GM06990 (cell line): Measurements from ENCODE around the gene ADAMTSL5.

Experiments
- DNase-seq: peaks from one replicate; pipeline ENCODE4 v3.0.0-alpha.2; 2011; ENCODE audit not compliant: insufficient read length; ENCODE audit errors: extremely low read depth
- H3K27me3 ChIP-seq: replicated peaks from 2 replicates; pipeline ENCODE4 v1.6.0; 2011; ENCODE audit warnings: low read length; ENCODE audit not compliant: control insufficient read depth, insufficient read depth
- H3K36me3 ChIP-seq: 2 replicates; pipeline ENCODE4 v1.5.1; 2011; ENCODE audit warnings: low read length; ENCODE audit not compliant: control insufficient read depth, insufficient read depth
- H3K4me3 ChIP-seq: replicated peaks from 2 replicates; pipeline ENCODE4 v1.5.1; 2011; ENCODE audit warnings: low read depth, mild to moderate bottlenecking, control low read depth, low read length
- TF ChIP-seq, protein P1 (sequence below): IDR thresholded peaks from 2 replicates; pipeline ENCODE4 v1.5.1; 2011; ENCODE audit warnings: low read length, control low read depth, mild to moderate bottlenecking, inconsistent platforms; ENCODE audit not compliant: insufficient read depth, poor library complexity, severe bottlenecking

ADAMTSL5 gene

DNA sequence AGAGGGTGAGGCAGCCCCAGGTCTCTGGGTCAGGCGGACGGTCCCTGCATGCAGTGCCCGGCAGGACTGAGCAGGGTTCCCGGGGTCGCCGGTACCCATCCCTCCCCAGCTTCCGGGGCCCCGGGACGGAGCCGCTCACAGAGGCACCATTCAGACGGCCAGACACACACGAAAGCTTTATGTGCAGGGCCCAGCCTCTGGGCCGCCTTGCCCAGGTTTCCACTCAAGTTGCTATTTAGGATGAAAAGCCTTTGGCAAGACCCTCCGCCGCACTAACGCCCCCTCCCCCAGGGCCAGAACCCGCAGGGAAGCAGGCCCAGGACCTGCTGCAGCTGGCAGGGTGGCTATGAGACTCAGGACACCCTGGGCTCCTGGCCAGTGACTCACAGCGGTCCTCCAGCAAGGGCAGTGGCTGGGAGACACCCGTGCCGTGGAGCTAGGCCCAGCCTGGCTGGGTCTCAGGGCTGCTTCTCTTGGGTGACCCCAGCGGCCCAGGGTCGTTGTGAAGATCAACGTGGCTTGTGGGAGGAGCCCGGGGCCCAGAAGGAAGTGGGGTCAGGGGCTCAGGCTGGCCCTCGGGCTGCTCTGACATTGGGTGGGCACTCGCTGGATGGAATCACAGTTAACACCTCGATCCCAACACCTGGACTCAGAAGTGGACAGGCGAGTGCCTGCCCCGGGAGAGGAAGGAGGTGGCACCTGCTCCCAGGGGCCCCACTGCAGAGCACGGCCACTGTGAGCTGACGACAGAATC is 38.6 kb downstream of the ADAMTSL5 start:
- no peaks in the 10 kb centered on the region; the same call in 1 of the 2 replicates for H3K27me3 ChIP-seq
- TF ChIP-seq, protein P1, sequence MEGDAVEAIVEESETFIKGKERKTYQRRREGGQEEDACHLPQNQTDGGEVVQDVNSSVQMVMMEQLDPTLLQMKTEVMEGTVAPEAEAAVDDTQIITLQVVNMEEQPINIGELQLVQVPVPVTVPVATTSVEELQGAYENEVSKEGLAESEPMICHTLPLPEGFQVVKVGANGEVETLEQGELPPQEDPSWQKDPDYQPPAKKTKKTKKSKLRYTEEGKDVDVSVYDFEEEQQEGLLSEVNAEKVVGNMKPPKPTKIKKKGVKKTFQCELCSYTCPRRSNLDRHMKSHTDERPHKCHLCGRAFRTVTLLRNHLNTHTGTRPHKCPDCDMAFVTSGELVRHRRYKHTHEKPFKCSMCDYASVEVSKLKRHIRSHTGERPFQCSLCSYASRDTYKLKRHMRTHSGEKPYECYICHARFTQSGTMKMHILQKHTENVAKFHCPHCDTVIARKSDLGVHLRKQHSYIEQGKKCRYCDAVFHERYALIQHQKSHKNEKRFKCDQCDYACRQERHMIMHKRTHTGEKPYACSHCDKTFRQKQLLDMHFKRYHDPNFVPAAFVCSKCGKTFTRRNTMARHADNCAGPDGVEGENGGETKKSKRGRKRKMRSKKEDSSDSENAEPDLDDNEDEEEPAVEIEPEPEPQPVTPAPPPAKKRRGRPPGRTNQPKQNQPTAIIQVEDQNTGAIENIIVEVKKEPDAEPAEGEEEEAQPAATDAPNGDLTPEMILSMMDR: no peak
- no peak for DNase-seq
- H3K36me3 ChIP-seq: peaks cover 9% of the 10 kb centered on the region
- no peak overlapping the region for H3K4me3 ChIP-seq

DNA sequence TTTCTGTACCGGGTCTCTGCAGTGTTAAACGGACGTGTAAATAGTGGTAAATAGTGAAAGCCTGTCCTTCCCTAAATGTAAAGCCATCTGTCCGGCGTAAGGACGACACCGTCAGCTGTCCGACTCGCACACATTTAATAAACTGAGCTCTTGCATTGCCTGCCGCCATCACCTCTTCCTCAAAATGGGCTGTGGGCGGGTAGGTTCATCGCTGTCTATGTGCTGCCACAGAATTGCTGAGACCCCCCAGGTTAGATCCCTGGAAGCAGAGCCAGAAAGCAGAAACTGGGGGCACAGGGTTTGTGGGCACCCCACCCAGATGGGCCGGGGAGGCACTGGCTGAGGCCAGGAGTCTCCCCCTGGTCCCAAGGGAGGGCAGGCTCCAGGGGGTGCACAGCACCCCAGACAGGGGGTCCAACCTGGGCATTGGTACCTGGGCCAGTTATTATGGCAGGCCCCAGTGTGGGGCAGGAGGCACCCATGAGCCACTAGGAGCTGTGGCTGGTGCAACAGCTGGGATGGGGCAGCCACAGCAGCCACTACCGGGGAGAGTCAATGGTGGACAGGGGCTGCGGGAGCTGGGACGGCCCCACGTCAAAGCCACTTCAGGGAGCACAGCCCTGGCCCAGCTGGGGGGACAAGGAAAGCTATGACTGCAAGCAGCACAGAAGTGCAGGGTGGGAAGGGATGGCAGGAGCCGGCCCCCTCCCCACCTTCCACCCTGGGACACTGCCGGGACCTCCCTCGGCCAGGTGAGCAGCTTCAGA is 39.6 kb downstream of the ADAMTSL5 start:
- Histone ChIP-seq H3K4me3 (no peak overlapping the region), H3K27me3 (no peaks in the 10 kb centered on the region; the same call in 1 of the 2 replicates), H3K36me3 (peaks cover 9% of the 10 kb centered on the region)
- TF ChIP-seq, protein P1: no peak
- no peak for DNase-seq

DNA sequence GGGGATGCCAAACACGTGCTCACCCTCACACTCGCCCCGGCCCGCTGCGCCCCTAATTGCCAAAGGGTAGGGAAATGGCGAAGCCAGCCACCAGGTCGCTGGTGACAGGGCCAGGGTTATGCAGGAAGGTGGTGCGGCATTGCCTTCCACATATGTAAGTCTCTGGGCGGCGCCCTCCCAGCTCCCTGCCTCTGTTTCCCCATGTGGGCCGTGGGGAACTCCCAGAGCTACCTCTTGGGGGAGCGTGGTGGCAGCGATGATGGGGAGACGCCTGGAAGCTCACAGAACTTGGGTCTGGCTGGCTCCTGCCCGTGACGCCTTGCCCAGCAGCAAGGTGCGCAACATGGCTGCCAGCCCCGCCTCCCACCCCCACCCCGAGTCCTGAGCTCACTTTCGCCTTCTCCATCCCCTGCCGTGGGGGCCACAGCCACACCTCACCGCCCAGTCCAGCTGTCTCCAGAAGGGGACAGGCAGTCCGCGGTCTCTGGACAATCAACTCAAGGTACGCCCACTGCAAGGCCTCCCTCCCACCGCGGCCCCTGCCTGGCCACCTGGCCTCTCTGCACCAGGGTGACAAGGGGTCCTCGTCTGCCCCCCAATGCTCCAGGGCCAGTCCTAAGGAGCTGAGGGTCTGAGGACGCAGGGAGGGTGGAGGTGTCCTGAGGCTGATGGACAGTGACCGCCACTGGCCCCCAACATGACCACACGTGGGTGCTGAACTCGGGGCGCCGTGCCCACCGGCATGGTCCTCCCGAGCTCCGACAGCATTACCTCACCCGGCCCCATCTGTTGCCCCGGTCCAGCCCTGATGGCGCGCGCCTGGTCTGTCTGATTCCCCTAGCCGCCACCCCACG is 40.4 kb downstream of the ADAMTSL5 start:
- no peaks in the 10 kb centered on the region; the same call in 1 of the 2 replicates for H3K27me3 ChIP-seq
- no peak overlapping the region for H3K4me3 ChIP-seq
- peak; percentile 15 for DNase-seq

DNA sequence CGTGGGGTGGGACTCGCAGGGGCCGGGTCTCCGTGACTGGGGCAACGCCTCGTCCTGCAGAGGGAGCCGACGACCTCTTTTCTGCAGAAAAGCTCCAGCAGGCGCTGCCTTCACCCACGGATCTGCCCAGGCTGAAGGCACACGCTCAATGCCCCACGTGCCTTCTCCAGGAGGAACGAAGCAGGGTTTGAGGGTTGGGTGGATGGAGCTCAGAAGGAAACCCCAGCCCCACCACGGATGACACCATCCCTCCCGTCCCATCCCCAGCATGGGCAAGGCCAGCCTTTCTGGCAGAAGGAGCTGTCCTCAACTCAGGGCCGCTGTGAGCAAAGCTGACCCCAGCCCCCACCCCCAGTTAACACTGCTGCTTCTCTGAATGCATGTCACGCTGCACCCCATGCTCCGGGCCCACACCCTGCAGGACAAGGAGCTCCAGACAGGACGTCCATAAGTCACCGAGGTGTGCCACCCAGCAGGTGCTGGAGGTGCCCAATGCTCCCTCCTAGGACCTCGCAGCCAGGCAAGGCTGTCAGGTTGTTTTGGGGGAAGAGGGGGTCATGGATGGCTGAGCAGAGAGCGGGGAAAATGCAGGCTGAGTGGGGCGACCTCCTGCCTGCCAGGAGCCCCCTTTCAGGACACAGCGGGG is 41.2 kb downstream of the ADAMTSL5 start:
- Histone ChIP-seq H3K4me3 (no peak overlapping the region), H3K27me3 (no peaks in the 10 kb centered on the region; the same call in 1 of the 2 replicates), H3K36me3 (peaks cover 9% of the 10 kb centered on the region)
- TF ChIP-seq, protein P1: peak; percentile 18
- peak; percentile 20 for DNase-seq

More for the DNA sequence above, 40.4 kb downstream of the ADAMTSL5 start:
- TF ChIP-seq, protein P1: no peak
- H3K36me3 ChIP-seq: peaks cover 9% of the 10 kb centered on the region

DNA sequence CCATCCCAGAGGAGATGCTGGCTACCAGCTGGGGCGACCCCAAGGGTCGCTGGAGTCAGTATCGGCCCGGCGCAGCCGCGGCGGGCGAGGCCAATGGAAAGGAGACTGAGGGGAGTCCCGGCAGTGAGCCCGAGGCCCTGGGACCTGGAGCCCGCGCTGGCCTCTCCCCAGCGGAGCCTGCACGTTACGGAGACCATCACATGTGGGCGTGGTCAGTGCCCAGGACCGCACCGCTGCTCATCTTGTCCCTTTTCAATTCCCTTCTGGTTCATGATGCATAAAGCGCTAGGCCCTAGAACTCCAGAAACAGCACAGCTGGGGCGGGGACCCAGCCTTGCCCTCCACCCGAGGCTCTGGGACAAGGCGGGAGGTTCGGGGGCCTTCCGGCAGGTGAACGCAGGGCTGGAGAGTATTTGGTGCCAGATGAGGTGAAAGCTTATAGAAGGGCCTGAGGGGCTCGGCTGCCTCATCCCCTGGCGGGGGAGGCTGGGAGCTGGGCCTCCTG is 41.8 kb downstream of the ADAMTSL5 start:
- Histone ChIP-seq H3K36me3 (peaks cover 6% of the 10 kb centered on the region), H3K4me3 (peak overlapping the region; percentile 31), H3K27me3 (no peaks in the 10 kb centered on the region; the same call in 1 of the 2 replicates)
- TF ChIP-seq, protein P1: no peak
- DNase-seq: peak; percentile 34
